ENCODE measurements around the gene CHST11.
"Not testable (repeated sequence)": the region's sequence is repeated elsewhere in the genome, so short reads cannot be mapped to it uniquely, and the experiment has no call there.

DNA sequence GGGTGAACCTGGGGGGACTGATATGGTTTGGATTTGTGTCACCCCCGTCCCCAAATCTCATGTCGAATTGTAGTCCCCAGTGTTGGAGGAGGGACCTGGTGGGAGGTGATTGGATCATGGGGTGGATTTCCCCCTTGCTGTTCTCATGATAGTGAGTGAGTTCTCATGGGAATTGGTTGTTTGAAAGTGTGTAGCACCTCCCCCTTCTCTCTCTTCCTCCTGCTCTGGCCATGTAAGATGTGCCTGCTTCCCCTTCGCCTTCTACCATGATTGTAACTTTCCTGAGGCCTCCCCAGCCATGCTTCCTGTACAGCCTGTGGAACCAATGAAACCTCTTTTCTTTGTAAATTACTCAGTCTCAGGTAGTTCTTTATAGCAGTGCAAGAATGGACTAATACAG is 156.6 kb downstream of the CHST11 start:
- TF ChIP-seq, protein P1, sequence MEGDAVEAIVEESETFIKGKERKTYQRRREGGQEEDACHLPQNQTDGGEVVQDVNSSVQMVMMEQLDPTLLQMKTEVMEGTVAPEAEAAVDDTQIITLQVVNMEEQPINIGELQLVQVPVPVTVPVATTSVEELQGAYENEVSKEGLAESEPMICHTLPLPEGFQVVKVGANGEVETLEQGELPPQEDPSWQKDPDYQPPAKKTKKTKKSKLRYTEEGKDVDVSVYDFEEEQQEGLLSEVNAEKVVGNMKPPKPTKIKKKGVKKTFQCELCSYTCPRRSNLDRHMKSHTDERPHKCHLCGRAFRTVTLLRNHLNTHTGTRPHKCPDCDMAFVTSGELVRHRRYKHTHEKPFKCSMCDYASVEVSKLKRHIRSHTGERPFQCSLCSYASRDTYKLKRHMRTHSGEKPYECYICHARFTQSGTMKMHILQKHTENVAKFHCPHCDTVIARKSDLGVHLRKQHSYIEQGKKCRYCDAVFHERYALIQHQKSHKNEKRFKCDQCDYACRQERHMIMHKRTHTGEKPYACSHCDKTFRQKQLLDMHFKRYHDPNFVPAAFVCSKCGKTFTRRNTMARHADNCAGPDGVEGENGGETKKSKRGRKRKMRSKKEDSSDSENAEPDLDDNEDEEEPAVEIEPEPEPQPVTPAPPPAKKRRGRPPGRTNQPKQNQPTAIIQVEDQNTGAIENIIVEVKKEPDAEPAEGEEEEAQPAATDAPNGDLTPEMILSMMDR (IDR thresholded peaks at IDR 0.05): not testable (repeated sequence)
- not testable (repeated sequence) for TF ChIP-seq EP300 (IDR thresholded peaks at IDR 0.05)

Measured in ovary (tissue), 3 donors.